ENCODE data around the gene TRIP6.
"Not testable (repeated sequence)": the region's sequence is repeated elsewhere in the genome, so short reads cannot be mapped to it uniquely, and the experiment has no call there.

Gene TRIP6

DNA sequence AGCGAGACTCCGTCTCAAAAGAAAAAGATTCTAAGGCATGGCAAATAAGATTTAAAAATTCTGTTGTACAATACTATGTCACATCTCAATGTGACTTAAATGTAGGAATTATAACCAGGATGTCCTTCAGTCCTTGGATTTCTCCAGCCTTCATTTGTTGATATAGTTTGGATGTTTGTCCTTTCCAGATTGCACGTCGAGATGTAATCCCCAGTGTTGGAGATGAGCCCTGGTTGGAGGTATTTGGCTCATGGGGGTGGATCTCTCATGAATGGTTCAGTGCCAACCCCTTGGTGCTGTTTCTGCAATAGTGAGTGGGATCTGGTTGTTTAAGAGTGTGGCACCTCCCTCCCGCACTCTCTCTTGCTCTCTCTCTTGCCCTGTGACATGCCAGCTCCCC is 41.3 kb downstream of the TRIP6 start:
- no peak overlapping the region for H3K4me2 ChIP-seq

DNA sequence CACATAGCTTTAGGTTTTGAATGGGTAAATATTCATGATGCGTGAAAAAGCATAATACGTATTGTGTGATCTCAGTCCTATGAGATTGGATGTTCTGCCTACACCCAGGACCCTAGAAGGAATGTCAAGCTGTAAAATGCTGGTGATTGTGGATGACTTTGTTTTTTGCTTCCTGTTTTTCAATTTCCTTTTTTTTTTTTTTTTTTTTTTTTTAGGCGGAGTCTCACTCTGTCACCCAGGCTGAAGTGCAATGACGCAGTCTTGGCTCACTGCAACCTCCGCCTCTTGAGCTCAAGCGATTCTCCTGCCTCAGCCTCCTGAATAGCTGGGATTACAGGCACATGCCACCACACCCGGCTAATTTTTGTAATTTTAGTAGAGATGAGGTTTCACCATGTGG is 43.3 kb downstream of the TRIP6 start:
- H3K4me3 ChIP-seq (IDR thresholded peaks at IDR 0.05; ENCODE audit: insufficient read depth, low read depth, low read length); H3K4me1 ChIP-seq (ENCODE audit: low read depth, poor library complexity, severe bottlenecking); H3K27me3 ChIP-seq (ENCODE audit: insufficient read depth, low read depth); H3K27ac ChIP-seq; H3K4me2 ChIP-seq; H3K36me3 ChIP-seq (ENCODE audit: insufficient read depth); H3K9ac ChIP-seq; H2AFZ ChIP-seq (ENCODE audit: low read depth); H3K79me2 ChIP-seq (ENCODE audit: insufficient read depth, low read depth); H4K20me1 ChIP-seq (ENCODE audit: insufficient read depth): not testable (repeated sequence)

More for the DNA sequence above, 41.3 kb downstream of the TRIP6 start:
- no peaks in the 10 kb centered on the region for H3K4me1 ChIP-seq (ENCODE audit: low read depth, poor library complexity, severe bottlenecking)
- H3K36me3 ChIP-seq (ENCODE audit: insufficient read depth), result no peaks in the 10 kb centered on the region
- peaks cover 4% of the 10 kb centered on the region; the same call in 1 of the 2 replicates for H3K27me3 ChIP-seq (ENCODE audit: insufficient read depth, low read depth)
- H2AFZ ChIP-seq (ENCODE audit: low read depth), result no peak overlapping the region
- H3K27ac ChIP-seq, result no peak overlapping the region
- no peak overlapping the region for H3K4me3 ChIP-seq (IDR thresholded peaks at IDR 0.05; ENCODE audit: insufficient read depth, low read depth, low read length)
- TF ChIP-seq, protein P1, sequence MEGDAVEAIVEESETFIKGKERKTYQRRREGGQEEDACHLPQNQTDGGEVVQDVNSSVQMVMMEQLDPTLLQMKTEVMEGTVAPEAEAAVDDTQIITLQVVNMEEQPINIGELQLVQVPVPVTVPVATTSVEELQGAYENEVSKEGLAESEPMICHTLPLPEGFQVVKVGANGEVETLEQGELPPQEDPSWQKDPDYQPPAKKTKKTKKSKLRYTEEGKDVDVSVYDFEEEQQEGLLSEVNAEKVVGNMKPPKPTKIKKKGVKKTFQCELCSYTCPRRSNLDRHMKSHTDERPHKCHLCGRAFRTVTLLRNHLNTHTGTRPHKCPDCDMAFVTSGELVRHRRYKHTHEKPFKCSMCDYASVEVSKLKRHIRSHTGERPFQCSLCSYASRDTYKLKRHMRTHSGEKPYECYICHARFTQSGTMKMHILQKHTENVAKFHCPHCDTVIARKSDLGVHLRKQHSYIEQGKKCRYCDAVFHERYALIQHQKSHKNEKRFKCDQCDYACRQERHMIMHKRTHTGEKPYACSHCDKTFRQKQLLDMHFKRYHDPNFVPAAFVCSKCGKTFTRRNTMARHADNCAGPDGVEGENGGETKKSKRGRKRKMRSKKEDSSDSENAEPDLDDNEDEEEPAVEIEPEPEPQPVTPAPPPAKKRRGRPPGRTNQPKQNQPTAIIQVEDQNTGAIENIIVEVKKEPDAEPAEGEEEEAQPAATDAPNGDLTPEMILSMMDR (conservative IDR thresholded peaks at IDR 0.05; ENCODE audit: low read depth, low read length), result no peak
- no peak overlapping the region for H3K9ac ChIP-seq
- H4K20me1 ChIP-seq (ENCODE audit: insufficient read depth), result no peaks in the 10 kb centered on the region
- H3K79me2 ChIP-seq (ENCODE audit: insufficient read depth, low read depth), result no peaks in the 10 kb centered on the region

DNA sequence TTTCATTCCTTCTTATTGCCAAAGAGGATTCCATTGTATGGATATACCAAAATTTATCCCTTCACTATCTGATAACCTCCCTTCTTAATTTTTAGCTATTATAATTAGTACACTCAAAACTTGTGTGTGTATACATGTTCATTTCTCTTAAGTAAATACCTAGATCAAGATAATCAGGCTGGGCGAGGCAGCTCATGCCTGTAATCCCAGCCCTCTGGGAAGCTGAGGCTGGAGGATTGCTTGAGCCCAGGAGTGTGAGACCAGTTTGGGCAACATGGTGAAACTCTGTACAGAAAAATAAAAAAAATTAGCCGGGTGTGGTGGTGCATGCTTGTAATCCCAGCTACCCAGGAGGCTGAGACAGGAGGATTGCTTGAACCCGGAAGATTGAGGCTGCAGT is 44.3 kb downstream of the TRIP6 start:
- TF ChIP-seq, protein P1 (conservative IDR thresholded peaks at IDR 0.05; ENCODE audit: low read depth, low read length), result no peak
- Histone ChIP-seq H3K9ac (no peak overlapping the region), H2AFZ (ENCODE audit: low read depth) (no peak overlapping the region), H3K27ac (no peak overlapping the region), H3K4me1 (ENCODE audit: low read depth, poor library complexity, severe bottlenecking) (no peaks in the 10 kb centered on the region), H3K4me3 (IDR thresholded peaks at IDR 0.05; ENCODE audit: insufficient read depth, low read depth, low read length) (no peak overlapping the region), H3K79me2 (ENCODE audit: insufficient read depth, low read depth) (no peaks in the 10 kb centered on the region), H3K4me2 (no peak overlapping the region), H4K20me1 (ENCODE audit: insufficient read depth) (no peaks in the 10 kb centered on the region), H3K36me3 (ENCODE audit: insufficient read depth) (no peaks in the 10 kb centered on the region), H3K27me3 (ENCODE audit: insufficient read depth, low read depth) (no peaks in the 10 kb centered on the region; the same call in 1 of the 2 replicates)

DNA sequence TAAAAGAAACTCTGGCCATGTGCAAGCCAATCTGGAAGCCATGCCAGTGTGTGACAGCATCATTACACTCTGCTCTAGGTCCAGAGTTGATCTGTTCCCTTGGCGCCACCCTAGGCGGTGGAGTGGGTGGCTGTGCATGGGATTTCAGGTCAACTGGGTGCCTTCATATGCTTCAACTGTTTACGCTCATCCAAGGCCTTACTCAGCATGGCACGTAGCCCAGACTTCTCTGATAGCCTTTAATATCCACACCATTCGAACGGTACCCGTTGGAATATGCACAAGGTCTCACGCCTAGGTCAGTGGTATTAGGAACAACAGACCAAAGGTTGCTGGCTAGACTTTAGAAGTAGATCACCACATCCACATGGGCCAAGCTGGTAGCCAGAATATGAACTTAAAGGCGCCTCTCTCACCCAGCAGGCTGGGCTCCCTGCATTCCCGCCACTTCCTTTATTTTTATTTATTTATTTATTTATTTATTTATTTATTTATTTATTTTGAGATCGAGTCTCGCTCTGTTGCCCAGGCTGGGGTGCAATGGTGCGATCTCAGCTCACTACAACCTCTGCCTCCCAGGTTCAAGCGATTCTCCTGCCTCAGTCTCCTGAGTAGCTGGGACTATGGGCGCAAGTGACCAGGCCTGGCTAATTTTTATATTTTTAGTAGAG is 47.2 kb downstream of the TRIP6 start:
- no peak overlapping the region for H3K27ac ChIP-seq

More for the DNA sequence above, 47.2 kb downstream of the TRIP6 start:
- H4K20me1 ChIP-seq (ENCODE audit: insufficient read depth), result no peaks in the 10 kb centered on the region
- H3K9ac ChIP-seq, result no peak overlapping the region
- no peaks in the 10 kb centered on the region for H3K36me3 ChIP-seq (ENCODE audit: insufficient read depth)
- H3K4me1 ChIP-seq (ENCODE audit: low read depth, poor library complexity, severe bottlenecking), result no peaks in the 10 kb centered on the region
- TF ChIP-seq, protein P1 (conservative IDR thresholded peaks at IDR 0.05; ENCODE audit: low read depth, low read length), result no peak
- H2AFZ ChIP-seq (ENCODE audit: low read depth), result no peak overlapping the region
- H3K27me3 ChIP-seq (ENCODE audit: insufficient read depth, low read depth), result no peaks in the 10 kb centered on the region; the same call in 1 of the 2 replicates
- no peak overlapping the region for H3K4me3 ChIP-seq (IDR thresholded peaks at IDR 0.05; ENCODE audit: insufficient read depth, low read depth, low read length)
- no peak overlapping the region for H3K4me2 ChIP-seq
- no peaks in the 10 kb centered on the region for H3K79me2 ChIP-seq (ENCODE audit: insufficient read depth, low read depth)
